IMR-90 (cell line): ENCODE results near the gene ADAMTS8. TPM values are rescaled to one million over a fixed set of nuclear protein-coding genes. Genes with fewer than 3 reads are reported as not detected.

Source experiments
- ATAC-seq: fragments of 200-7000 bp; cut with Tn5 transposase; 2 replicates; pipeline ENCODE4 v1.9.1; 2020; ENCODE audit warnings: low read depth, mild to moderate bottlenecking, moderate library complexity
- BruUV-seq: library from RNA; stranded (reverse); fragments of 400-500 nt; replicated peaks from 2 replicates; lab custom pipeline; 2021; lab: Mats Ljungman, UMichigan
- CTCF ChIA-PET: fragments of 300-600 bp; formaldehyde crosslinking; extraction: SDS; loops from one replicate; lab custom pipeline; 2021; ENCODE audit warnings: antibody characterized with exemption; lab: Yijun Ruan, JAX
- POLR2A ChIA-PET: fragments of 300-600 bp; sonication (Branson Sonifier 250); formaldehyde crosslinking; loops from one replicate; lab custom pipeline; 2022; ENCODE audit warnings: antibody characterized with exemption; ENCODE audit not compliant: unreplicated experiment; lab: Charles Lee
- DNase-seq: peaks from one replicate; pipeline ENCODE4 v3.0.0; 2013
- H2AFZ ChIP-seq: replicated peaks from 2 replicates; pipeline ENCODE3; 2013; ENCODE audit warnings: low read length, mild to moderate bottlenecking; ENCODE audit not compliant: poor library complexity
- H2AK5ac ChIP-seq: 2 replicates; pipeline ENCODE4 v1.6.1; 2013; ENCODE audit warnings: low read depth, low read length, inconsistent platforms
- H2AK9ac ChIP-seq: replicated peaks from 2 replicates; pipeline ENCODE3; 2013; ENCODE audit warnings: mild to moderate bottlenecking, low read depth, low read length, moderate library complexity; ENCODE audit not compliant: poor library complexity
- H2BK120ac ChIP-seq: 2 replicates; pipeline ENCODE4 v1.6.1; 2013; ENCODE audit warnings: low read depth, low read length, inconsistent platforms
- H2BK15ac ChIP-seq: 3 replicates; pipeline ENCODE4 v1.6.1; 2013; ENCODE audit warnings: low read depth, low read length, inconsistent platforms
- H2BK20ac ChIP-seq: 2 replicates; pipeline ENCODE4 v1.6.1; 2013; ENCODE audit warnings: low read depth, mild to moderate bottlenecking, inconsistent platforms, low read length, moderate library complexity
- H2BK5ac ChIP-seq: 2 replicates; pipeline ENCODE4 v1.6.1; 2013; ENCODE audit warnings: mild to moderate bottlenecking, low read depth, low read length, inconsistent platforms; ENCODE audit not compliant: poor library complexity, severe bottlenecking
- H3K14ac ChIP-seq: replicated peaks from 2 replicates; pipeline ENCODE4 v1.6.1; 2013; ENCODE audit warnings: low read depth, low read length, inconsistent platforms
- H3K18ac ChIP-seq: 2 replicates; pipeline ENCODE4 v1.6.1; 2013; ENCODE audit warnings: low read depth, low read length, control low read depth
- H3K23ac ChIP-seq: 2 replicates; pipeline ENCODE4 v1.6.1; 2013; ENCODE audit warnings: low read depth, low read length, inconsistent platforms
- H3K27ac ChIP-seq: 2 replicates; pipeline ENCODE4 v1.5.1; 2013; ENCODE audit warnings: mild to moderate bottlenecking, control low read depth, low read length; ENCODE audit not compliant: insufficient read depth
- H3K27me3 ChIP-seq: 2 replicates; pipeline ENCODE4 v1.6.1; 2013; ENCODE audit warnings: low read length; ENCODE audit not compliant: control insufficient read depth, insufficient read depth
- H3K36me3 ChIP-seq: 2 replicates; pipeline ENCODE4 v1.6.1; 2013; ENCODE audit warnings: low read length, mixed read lengths; ENCODE audit not compliant: control insufficient read depth, insufficient read depth
- H3K4ac ChIP-seq: 2 replicates; pipeline ENCODE4 v1.6.1; 2013; ENCODE audit warnings: low read depth, low read length, inconsistent platforms
- H3K4me1 ChIP-seq: 2 replicates; pipeline ENCODE4 v1.6.1; 2013; ENCODE audit warnings: low read length, mixed read lengths; ENCODE audit not compliant: control insufficient read depth, insufficient read depth
- H3K4me2 ChIP-seq: 2 replicates; pipeline ENCODE4 v1.6.1; 2013; ENCODE audit warnings: low read depth, mild to moderate bottlenecking, control low read depth, low read length, moderate library complexity
- H3K4me3 ChIP-seq: 2 replicates; pipeline ENCODE4 v1.5.1; 2013; ENCODE audit warnings: low read depth, mild to moderate bottlenecking, control low read depth, low read length, moderate library complexity; ENCODE audit not compliant: insufficient read depth
- H3K56ac ChIP-seq: 2 replicates; pipeline ENCODE4 v1.6.1; 2013; ENCODE audit warnings: low read length, inconsistent platforms; ENCODE audit not compliant: insufficient read depth; ENCODE audit errors: extremely low read depth
- H3K79me1 ChIP-seq, 2 experiments: 2 replicates each; pipeline ENCODE4 v1.6.1; 2013; ENCODE audit warnings: low read length in 2 of 2, inconsistent platforms in 1 of 2, low read depth in 1 of 2
- H3K9ac ChIP-seq: 2 replicates; pipeline ENCODE4 v1.6.1; 2013; ENCODE audit warnings: low read depth, low read length, control low read depth
- H3K9me1 ChIP-seq: 2 replicates; pipeline ENCODE4 v1.6.1; 2013; ENCODE audit warnings: low read length, inconsistent platforms; ENCODE audit not compliant: insufficient read depth
- H3K9me3 ChIP-seq: 2 replicates; pipeline ENCODE4 v1.6.1; 2013; ENCODE audit warnings: low read length; ENCODE audit not compliant: control insufficient read depth, insufficient read depth
- H4K20me1 ChIP-seq: 2 replicates; pipeline ENCODE4 v1.6.1; 2013; ENCODE audit warnings: low read length, inconsistent platforms; ENCODE audit not compliant: insufficient read depth
- H4K5ac ChIP-seq: 2 replicates; pipeline ENCODE4 v1.6.1; 2013; ENCODE audit warnings: mild to moderate bottlenecking, low read depth, low read length, control low read depth
- H4K8ac ChIP-seq, 2 experiments: 2 replicates each; pipeline ENCODE4 v1.6.1; 2013; ENCODE audit warnings: low read depth in 2 of 2, low read length in 2 of 2, control low read depth in 1 of 2, inconsistent platforms in 1 of 2
- H4K91ac ChIP-seq: 2 replicates; pipeline ENCODE4 v1.6.1; 2013; ENCODE audit warnings: low read depth, low read length, inconsistent platforms; ENCODE audit not compliant: insufficient read depth
- MAZ ChIP-seq: IDR thresholded peaks from 2 replicates; pipeline ENCODE4 v1.6.1; 2012; ENCODE audit warnings: low read depth, mild to moderate bottlenecking, low read length, improper control_type of control experiment, moderate library complexity, borderline replicate concordance
- WGBS, 2 experiments: methylation state at CpG; one replicate each; pipeline versions ENCODE4 v1.1.5 to v1.1.7; 2013; ENCODE audit warnings: missing lambda C conversion rate in 2 of 2; ENCODE audit not compliant: insufficient read length in 1 of 2; ENCODE audit errors: extremely low coverage in 2 of 2; 5-methylcytosine and 5-hydroxymethylcytosine counted together
- dilution Hi-C: fragments of 300-500 bp; cut with HindIII; formaldehyde crosslinking; loops from one replicate; pipeline ENCODE4 v1.14.3; 2018; ENCODE audit warnings: low sequenced_read_pairs; ENCODE audit not compliant: unreplicated experiment
- in situ Hi-C: fragments of 300-500 bp; cut with MboI; formaldehyde crosslinking; loops from 3 replicates; pipeline ENCODE4 v1.14.3; 2019; ENCODE audit warnings: low sequenced_read_pairs, inconsistent platforms, mixed read lengths
- intact Hi-C: fragments of 100-400 bp; cut with micrococcal nuclease; formaldehyde crosslinking; loops from 2 replicates; pipeline ENCODE4 v1.10.0; 2022
- polyA plus RNA-seq, 3 experiments: library from polyadenylated mRNA; depleted of rRNA; stranded (reverse); fragments of >200 nt; gene quantifications; 2 replicates each; pipeline ENCODE4 v1.2.3, GENCODE V29; 2012; ENCODE audit warnings: low replicate concordance in 1 of 3
- total RNA-seq: library from RNA; depleted of rRNA; stranded (reverse); fragments of >200 nt; gene quantifications from 2 replicates; pipeline ENCODE4 v1.2.3, GENCODE V29; 2012

ADAMTS8 gene
- total and polyA plus RNA-seq, 2 of the 4 experiments (the other 2 are of a cell fraction): under 0.01 to 0.60 TPM

GRCh38 chr11:130470832-130471706 is 42.7 kb upstream of the ADAMTS8 start:
- 91% methylated on average over 8 of the region's 20 CpGs; no CpG with 5 or more reads in 1 of the 2 experiments for WGBS, 2 experiments
- in situ Hi-C loops (no loop called here), intact Hi-C loops (no loop called here), dilution Hi-C loops (no loop called here)
- ATAC-seq (no peak), DNase-seq (no peak)
- H3K27ac ChIP-seq: no peak overlapping the region
- TF ChIP-seq MAZ: no peak
- no peak overlapping the region for H3K4me2 ChIP-seq
- no peak overlapping the region for H3K14ac ChIP-seq
- H2BK120ac ChIP-seq: no peak overlapping the region
- peaks cover 5% of the 10 kb centered on the region; the same call in 1 of the 2 replicates for H3K9me1 ChIP-seq
- peaks cover 82% of the 10 kb centered on the region for H3K36me3 ChIP-seq
- POLR2A ChIA-PET: no interaction called here
- H3K56ac ChIP-seq: no peak overlapping the region
- no peak overlapping the region for H2AK9ac ChIP-seq
- CTCF ChIA-PET: no interaction called here
- no peak overlapping the region for H3K4me3 ChIP-seq
- H3K23ac ChIP-seq: no peak overlapping the region
- H2BK20ac ChIP-seq: no peak overlapping the region
- no TSS peak for BruUV-seq
- H2BK5ac ChIP-seq: no peak overlapping the region
- peaks cover 5% of the 10 kb centered on the region for H3K4me1 ChIP-seq
- H3K9me3 ChIP-seq: no peaks in the 10 kb centered on the region
- H3K27me3 ChIP-seq: no peaks in the 10 kb centered on the region
- no peaks in the 10 kb centered on the region for H3K79me1 ChIP-seq
- H3K18ac ChIP-seq: no peak overlapping the region
- no peaks in the 10 kb centered on the region for H4K20me1 ChIP-seq
- no peak overlapping the region for H4K5ac ChIP-seq
- H2AFZ ChIP-seq: no peak overlapping the region
- no peak overlapping the region for H4K8ac ChIP-seq
- H2AK5ac ChIP-seq: no peak overlapping the region
- H4K91ac ChIP-seq: no peak overlapping the region
- no peak overlapping the region for H3K4ac ChIP-seq
- H3K9ac ChIP-seq: no peak overlapping the region
- no peak overlapping the region for H2BK15ac ChIP-seq
